Stimulated activated CD4-positive, alpha-beta T cell treated with anti-CD3 and anti-CD28 coated beads, Interleukin-2, amount 100 ng/mL, for 24 hours (primary cell): Measurements from ENCODE around the gene ATP1A4.
"Not testable (repeated sequence)": the region's sequence is repeated elsewhere in the genome, so short reads cannot be mapped to it uniquely, and the experiment has no call there.

Experiments used
- DNase-seq, 2 donors: peaks; one replicate each; pipeline ENCODE4 v3.0.0-alpha.2; 2020

ATP1A4 gene

GRCh38 chr1:160151303-160151702 is at the start of gene ATP1A4:
TSS of gene ATP1A4 (plus strand) at chr1:160151603. CDS start at chr1:160152041, 438 bp downstream.
- DNase-seq, result no peak

GRCh38 chr1:160101717-160102522 is 49.5 kb upstream of the ATP1A4 start:
- DNase-seq, result no peak

DNA sequence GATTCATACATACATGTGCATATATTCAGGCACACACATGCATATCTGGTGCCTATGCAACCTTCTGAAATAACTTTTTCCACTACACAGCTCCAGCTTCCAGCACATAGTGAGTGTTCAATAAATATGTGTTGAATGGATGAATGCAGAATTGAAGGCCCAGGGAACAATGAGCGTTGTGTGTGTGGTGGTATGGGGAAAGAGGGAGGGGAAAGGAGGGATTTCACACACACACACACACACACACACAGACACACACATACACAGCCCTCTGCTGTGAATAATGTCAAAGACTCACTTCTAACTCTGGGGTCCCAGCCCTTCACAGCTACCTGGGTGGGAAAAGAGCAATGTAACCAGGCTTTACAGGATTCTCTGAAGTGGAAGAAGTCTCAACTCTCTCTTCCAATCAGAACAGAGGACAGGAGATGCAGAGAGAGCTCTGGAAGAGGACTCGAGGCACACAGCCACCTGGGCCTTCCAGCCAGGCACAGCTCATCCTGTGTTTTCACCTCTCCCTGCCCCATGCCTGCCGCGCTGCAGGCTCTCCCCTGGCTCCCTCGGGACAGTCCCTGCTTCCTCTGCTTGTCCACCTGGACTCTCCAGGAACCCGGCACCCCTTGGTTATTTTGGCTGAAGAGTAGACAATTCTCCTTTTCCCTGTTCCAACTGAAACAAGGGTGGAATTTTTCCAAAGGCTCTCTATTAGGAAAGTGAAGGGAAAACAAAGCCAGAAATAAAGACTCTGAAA is 47.6 kb upstream of the ATP1A4 start:
- no peak for DNase-seq

DNA sequence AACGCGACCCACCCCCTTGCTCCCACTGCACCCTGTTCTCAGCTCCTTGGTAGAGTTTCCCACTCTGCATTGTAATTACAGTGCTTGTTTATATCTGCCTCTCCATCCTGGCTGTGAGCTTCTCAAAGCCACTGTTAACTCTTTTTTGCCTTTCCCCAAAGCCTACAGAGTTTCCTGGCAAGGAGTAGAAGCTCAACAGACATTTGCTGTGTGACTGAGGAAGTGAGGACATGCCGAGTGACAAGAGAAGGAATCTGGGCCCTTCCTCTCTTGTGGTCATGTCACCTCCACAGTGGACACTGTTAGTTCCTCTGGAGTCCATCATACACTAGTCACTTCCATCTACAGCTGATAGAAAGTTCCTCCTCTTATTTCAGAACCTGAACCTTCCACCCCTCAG is 46.9 kb upstream of the ATP1A4 start:
- no peak for DNase-seq

DNA sequence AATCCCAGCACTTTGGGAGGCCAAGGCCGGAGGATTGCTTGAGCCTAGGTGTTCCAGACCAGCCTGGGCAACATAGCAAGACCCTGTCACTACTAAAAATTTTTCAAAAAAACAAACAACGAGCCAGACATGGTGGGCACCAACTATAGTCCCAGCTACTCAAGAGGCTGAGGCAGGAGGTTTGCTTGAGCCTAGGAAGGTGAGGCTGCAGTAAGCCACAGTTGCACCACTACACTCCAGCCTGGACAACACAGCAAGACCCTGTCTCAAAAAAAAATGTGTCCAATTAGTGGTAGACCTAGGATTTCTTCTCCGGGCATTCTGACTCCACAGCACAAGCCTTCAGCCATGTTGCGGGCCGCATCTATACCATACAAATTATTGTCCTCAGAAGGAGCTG is 46.2 kb upstream of the ATP1A4 start:
- no peak for DNase-seq

DNA sequence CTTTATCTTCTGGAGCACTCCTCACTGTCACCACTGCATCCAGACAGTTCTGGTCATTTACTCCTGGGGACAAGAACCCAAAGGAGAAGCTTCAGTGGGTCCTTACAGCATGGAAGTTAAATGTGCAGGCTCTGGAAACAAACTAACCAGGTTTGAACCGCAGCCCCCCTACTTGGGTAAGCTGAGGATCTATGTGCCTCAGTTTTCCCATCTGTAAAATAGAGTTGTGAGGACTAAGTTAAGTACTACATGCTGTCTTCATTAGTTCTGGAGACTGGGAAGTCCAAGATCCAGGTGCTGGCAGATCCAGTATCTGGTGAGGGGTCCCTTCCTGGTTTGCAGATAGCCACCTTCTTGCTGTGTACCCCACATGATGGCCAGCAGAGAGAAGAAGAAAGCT is 43.9 kb upstream of the ATP1A4 start:
- DNase-seq, result no peak

DNA sequence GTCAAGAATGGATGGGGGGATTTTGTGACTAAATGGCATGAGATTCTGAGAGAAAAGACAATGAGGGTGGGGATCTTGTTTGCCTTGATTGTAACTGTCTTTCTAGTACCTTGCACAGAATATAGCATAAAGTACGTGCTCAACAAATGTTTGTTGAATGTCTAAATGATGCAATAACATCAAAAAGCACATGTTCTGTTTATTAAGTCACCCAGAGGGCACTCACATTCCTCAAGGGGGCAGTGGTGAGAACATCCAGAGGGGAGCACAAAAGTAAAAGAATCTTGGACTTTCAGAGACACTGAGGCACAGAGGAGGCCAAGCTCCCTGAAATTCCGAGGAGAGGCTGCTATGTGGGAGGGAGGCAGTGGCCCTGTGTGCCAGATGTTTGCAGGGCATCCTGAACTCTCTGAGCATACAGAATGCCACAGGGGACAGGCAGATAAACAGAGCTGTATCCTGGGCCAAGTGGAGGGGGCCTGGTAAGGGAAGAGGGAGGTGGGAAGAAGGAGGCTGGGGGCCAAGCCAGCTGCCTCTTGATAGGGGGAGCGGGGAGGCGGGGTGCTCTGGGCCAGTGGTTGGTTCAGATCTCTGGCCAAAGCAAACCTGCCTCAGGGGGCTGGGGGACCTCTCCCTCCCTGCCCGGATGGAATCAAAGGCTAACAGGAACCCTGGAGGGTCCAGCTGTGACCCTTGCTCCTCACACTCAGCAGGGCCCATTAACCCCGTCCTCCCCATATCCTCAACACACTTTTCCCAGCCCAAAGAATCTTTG is 42.3 kb upstream of the ATP1A4 start:
- peak; percentile 26 to 48 for DNase-seq

DNA sequence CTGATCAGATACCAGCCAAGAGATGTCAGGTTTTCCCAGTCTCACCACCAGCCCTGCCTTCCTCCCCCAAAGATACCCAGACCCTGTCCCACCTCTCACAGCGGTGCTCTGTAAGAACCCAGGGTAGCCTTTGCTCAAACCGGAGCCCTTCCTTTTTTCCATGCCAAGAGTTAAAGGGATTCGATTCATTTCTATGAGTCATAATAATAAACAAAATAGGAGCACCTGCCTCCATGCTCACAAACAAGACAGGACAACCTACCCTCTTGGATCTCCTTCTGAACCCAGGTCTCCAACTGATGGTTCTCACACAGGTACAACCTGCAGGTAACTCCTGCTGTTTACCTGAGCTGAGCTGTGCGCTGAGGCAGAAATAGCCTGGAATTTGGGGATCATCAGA is 41.7 kb upstream of the ATP1A4 start:
- DNase-seq, result no peak

DNA sequence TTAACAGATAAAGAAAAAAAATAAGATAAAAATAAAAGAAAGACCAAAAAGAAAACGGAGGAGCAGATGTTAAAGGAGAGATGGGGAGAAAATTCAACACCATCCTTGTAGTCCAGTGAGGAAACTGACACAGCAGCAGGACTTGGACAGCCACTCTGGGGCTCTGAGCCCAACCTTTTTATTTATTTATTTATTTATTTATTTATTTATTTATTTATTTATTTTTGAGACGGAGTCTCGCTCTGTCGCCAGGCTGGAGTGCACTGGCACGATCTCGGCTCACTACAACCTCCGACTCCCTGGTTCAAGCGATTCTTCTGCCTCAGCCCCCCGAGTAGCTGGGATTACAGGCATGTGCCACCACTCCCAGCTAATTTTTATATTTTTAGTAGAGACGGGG is 39.9 kb upstream of the ATP1A4 start:
- DNase-seq, result not testable (repeated sequence)

GRCh38 chr1:160112357-160112756 is 39.0 kb upstream of the ATP1A4 start:
- DNase-seq, result no peak

- no peak for DNase-seq
Observed at GRCh38 chr1:160113407-160113806, 38.0 kb upstream of the ATP1A4 start.

DNA sequence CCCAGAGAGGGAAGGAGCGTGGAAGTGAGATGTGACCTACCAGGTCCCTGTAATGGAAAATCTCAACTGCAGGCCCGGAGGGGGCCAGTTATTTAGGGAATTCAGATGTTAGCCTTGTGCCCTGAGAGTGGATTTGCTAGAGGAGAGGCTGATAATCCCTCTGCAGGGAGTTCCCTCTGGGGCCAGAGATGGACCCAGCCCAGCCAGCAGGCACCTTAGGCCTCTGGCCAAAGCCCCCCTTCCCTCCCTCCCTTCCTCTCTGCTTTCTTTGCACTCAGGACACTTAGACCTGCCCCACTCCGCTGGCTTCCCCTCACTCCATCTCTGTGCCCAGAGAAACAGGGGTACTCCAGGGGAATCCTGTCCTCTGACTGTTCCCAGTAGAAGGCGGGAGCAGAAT is 37.3 kb upstream of the ATP1A4 start:
- DNase-seq, result no peak

- DNase-seq, result no peak
Observed at GRCh38 chr1:160115545-160116282, 35.7 kb upstream of the ATP1A4 start, which contains the start of gene ATP1A2. TSS of gene ATP1A2 (plus strand) at chr1:160115759. CDS start at chr1:160115862, 103 bp downstream.

DNA sequence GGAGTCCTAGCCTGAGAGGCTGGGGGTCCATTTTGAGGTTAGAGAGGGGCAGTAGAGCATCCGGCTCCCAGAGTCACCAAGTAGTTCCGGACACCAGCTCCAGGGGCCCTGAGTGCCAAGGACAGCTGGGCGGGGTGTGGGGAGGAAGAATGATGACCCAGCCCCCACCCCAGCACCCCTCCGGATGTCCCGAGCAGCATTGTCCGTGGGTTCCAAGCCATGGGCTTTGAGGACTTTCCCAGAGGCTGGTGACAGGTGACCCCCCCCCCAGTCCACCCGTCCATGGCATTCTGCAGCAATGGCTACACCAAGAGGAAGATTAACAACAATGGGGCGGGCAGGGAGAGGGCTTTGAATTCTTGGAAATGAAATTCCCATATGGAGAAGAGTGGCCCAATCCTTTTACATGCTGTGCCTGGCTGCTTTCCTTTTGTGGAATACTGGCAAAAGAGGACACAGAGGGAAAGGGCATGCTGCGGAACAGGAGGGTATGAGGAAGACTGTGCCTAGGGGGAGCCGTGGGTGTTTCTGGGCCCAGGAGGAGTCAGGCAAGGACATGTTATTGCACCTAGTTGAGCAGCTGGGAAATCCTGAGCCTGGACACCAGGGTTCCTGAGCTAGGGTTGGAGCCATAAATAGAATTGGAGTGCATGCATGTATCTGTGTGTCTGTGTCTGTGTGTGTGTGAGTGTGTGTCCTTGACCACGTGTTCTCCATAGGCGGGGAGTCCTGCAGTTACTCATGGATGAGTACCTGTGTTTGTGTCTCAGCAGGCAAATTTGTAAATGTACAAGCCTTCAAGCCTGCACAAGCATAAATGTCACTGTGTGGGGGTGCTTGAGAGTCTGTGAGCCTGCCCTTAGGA is 34.9 kb upstream of the ATP1A4 start:
- no peak for DNase-seq

DNA sequence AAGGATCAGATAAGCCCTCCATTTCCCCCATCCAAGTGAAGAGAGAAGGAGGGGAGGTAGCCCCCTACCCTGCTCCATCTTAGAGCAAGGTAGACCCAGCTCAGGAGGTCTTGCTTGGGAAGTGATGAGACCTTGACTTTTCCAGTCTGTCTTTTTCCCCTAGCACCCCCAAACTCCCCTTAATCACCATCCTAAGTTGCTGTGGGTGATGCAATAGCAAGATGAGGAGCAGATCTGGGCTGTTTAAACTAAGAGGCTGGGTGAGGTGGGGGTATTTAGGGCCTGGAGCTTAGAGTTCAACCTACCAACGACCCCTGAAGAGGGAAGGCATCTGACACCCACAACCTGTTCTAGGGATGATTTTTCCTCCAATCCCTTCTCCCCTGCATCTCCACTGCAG is 34.1 kb upstream of the ATP1A4 start:
- no peak for DNase-seq

DNA sequence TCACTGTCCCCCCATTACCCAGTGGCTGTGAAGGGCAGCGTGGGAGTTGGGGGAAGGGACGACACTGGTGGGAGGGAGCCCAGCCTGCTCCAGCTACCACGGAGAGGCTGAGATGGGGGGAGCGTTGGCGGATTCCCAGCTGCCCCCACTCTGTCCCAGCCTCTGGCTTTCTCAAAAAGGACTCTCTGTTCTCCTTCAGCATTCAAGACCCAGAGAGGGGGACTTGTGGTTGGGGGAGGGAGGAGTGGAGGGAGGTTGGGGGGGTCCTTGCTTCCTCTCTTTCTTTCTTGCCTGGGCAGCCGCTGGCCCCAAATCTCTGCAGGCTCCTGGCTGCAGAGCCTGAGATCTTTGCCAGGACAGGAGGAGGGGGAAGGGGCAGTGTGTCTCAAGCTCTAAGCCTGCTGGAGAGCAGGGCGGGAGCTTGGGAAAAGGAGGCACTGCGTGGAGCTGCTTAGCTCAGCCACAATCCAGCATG is 33.7 kb upstream of the ATP1A4 start:
- no peak for DNase-seq

DNA sequence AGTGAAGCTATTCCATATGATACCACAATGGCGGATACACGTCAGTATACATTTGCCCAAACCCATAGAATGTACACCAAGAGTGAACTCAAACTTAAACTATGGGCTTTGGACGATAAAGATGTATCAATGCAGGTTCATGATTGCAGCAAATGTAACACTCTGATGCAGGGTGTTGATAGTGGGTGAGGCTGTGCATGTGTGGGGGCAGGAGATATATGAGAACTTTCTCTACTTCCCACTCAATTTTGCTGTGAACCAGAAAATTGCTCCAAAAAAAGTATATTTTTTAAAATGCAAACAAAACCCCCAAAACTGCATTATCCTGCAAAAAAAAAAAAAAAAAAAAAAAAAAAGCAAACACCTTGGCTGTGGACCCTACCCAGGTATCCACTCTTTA is 32.5 kb upstream of the ATP1A4 start:
- DNase-seq, result no peak

DNA sequence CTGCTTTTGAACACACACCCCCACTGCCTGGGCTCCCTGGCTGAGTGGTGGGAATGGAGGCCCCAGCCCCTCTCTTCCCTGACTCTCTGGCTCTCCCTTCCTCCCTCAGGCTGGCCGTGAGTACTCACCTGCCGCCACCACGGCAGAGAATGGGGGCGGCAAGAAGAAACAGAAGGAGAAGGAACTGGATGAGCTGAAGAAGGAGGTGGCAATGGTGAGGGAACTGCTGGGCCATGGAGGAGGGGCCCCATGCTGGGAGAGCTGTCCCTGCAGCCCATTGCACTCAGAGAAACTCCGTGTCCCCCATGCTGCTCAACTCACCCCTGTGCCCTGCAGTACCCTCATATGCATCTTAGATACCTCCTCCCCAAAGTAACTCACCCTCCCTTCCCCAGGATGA is 30.6 kb upstream of the ATP1A4 start:
- no peak for DNase-seq

DNA sequence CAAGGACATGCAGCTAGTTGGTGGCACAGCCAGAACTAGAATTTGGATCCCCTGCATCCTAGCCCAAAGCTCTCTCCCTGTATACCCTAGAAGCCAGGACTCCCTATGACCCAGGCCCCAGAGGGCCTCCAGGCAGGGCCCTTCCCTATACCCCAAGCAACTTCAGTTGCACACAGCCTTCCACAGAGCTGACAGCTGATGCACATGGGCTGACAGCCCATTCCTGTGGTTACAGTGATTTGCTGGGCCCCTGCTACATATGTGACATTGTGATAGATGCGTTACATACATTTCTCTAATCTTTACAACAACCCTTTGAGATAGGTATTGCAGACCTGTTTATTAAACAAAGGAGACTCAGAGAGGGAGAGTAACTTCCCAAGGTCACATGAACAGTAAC is 30.0 kb upstream of the ATP1A4 start:
- no peak for DNase-seq

GRCh38 chr1:160122978-160123495 is 28.4 kb upstream of the ATP1A4 start:
- DNase-seq, result no peak

GRCh38 chr1:160123726-160124125 is 27.7 kb upstream of the ATP1A4 start:
- no peak for DNase-seq
